Measurements from ENCODE around the gene RBP3. TPM values are rescaled to one million over a fixed set of nuclear protein-coding genes. Genes with fewer than 3 reads are reported as not detected.

The RBP3 gene
- total and polyA plus RNA-seq, 2 of the 4 experiments (the other 2 are of a cell fraction): not detected

- H3K27ac ChIP-seq (ENCODE audit: insufficient read depth, low read length): no peak overlapping the region
- in situ Hi-C loops (cut with MboI; ENCODE audit: low sequenced_read_pairs) (no loop called here), dilution Hi-C loops (cut with HindIII; ENCODE audit: low sequenced_read_pairs, unreplicated experiment) (no loop called here)
These were observed 30.0 kb downstream of the RBP3 start for GRCh38 chr10:47378183-47378510.

More at GRCh38 chr10:47378183-47378510, 30.0 kb downstream of the RBP3 start:
- no peak for DNase-seq
- H3K4ac ChIP-seq (ENCODE audit: low read depth, low read length): no peak overlapping the region
- no peak overlapping the region for H3K14ac ChIP-seq (replicated peaks; ENCODE audit: low read depth, low read length)
- H3K79me1 ChIP-seq (ENCODE audit: low read depth in 1 of 2, low read length in 2 of 2): no peaks in the 10 kb centered on the region
- H2AK5ac ChIP-seq (ENCODE audit: low read depth, low read length): no peak overlapping the region
- no peak overlapping the region for H2BK120ac ChIP-seq (ENCODE audit: low read depth, low read length)
- H3K9ac ChIP-seq (ENCODE audit: low read depth, low read length): no peak overlapping the region
- intact Hi-C loops (cut with micrococcal nuclease): no loop called here
- no peak overlapping the region for H2BK15ac ChIP-seq (ENCODE audit: low read depth, low read length)
- H3K4me2 ChIP-seq (ENCODE audit: low read depth, low read length): no peak overlapping the region
- H3K36me3 ChIP-seq (ENCODE audit: control insufficient read depth, insufficient read depth, low read length): no peaks in the 10 kb centered on the region
- H3K4me3 ChIP-seq (ENCODE audit: insufficient read depth, low read depth, low read length): no peak overlapping the region
- H3K23ac ChIP-seq (ENCODE audit: low read depth, low read length): no peak overlapping the region
- H3K27me3 ChIP-seq (ENCODE audit: control insufficient read depth, insufficient read depth, low read length): peaks cover 68% of the 10 kb centered on the region
- no peaks in the 10 kb centered on the region for H3K9me3 ChIP-seq (ENCODE audit: control insufficient read depth, insufficient read depth, low read length)
- no peak for TF ChIP-seq RFX5 (IDR thresholded peaks at IDR 0.05; ENCODE audit: low read depth, low read length)
- no peak for TF ChIP-seq RCOR1 (IDR thresholded peaks at IDR 0.05; ENCODE audit: insufficient replicate concordance, low read length)
- TF ChIP-seq USF2 (IDR thresholded peaks at IDR 0.05; ENCODE audit: low read depth, low read length): no peak
- no peak for TF ChIP-seq CTCF (conservative IDR thresholded peaks at IDR 0.05; ENCODE audit: low read depth, low read length)
- no peak for TF ChIP-seq BHLHE40 (IDR thresholded peaks at IDR 0.05; ENCODE audit: low read depth, low read length)
- no peak for TF ChIP-seq MAZ (IDR thresholded peaks at IDR 0.05; ENCODE audit: borderline replicate concordance, low read depth, low read length)
- TF ChIP-seq RAD21 (IDR thresholded peaks at IDR 0.05; ENCODE audit: low read length): no peak
- TF ChIP-seq POLR2A (IDR thresholded peaks at IDR 0.05; ENCODE audit: low read depth, low read length): no peak
- no peak for TF ChIP-seq CEBPB (IDR thresholded peaks at IDR 0.05; ENCODE audit: low read depth, low read length)
- TF ChIP-seq SMC3 (IDR thresholded peaks at IDR 0.05; ENCODE audit: low read depth, low read length): no peak
- no peak for TF ChIP-seq MAFK (IDR thresholded peaks at IDR 0.05; ENCODE audit: low read depth, low read length)
- ChIA-PET CTCF (interaction anchor here (0.8 kb wide), 1 partner anchor 60 kb away, joined by 3 read pairs; no protein-coding TSS in a partner anchor), POLR2A (ENCODE audit: unreplicated experiment) (no interaction called here)
- H4K20me1 ChIP-seq (ENCODE audit: insufficient read depth, low read length): no peaks in the 10 kb centered on the region
- H2BK20ac ChIP-seq (ENCODE audit: low read depth, low read length): no peak overlapping the region
- no peak overlapping the region for H3K56ac ChIP-seq (ENCODE audit: extremely low read depth, insufficient read depth, low read length)
- no peak overlapping the region for H3K18ac ChIP-seq (ENCODE audit: low read depth, low read length)
- H4K8ac ChIP-seq (ENCODE audit: low read depth in 2 of 2, low read length in 2 of 2): no peak overlapping the region
- no CpG with 5 or more reads among the region's 4 CpGs for WGBS, 2 experiments (ENCODE audit: extremely low coverage in 2 of 2, insufficient read length in 1 of 2)
- H3K4me1 ChIP-seq (ENCODE audit: control insufficient read depth, insufficient read depth, low read length): peaks cover 4% of the 10 kb centered on the region; the same call in 1 of the 2 replicates
- no peak overlapping the region for H2BK5ac ChIP-seq (ENCODE audit: low read depth, low read length, poor library complexity, severe bottlenecking)
- no peak overlapping the region for H2AK9ac ChIP-seq (replicated peaks; ENCODE audit: low read depth, low read length, poor library complexity)
- H4K91ac ChIP-seq (ENCODE audit: insufficient read depth, low read depth, low read length): no peak overlapping the region
- no peak overlapping the region for H4K5ac ChIP-seq (ENCODE audit: low read depth, low read length)
- H2AFZ ChIP-seq (replicated peaks; ENCODE audit: low read length, poor library complexity): no peak overlapping the region
- ATAC-seq (ENCODE audit: low read depth): no peak
- no TSS peak for BruUV-seq (replicated peaks)
- H3K9me1 ChIP-seq (ENCODE audit: insufficient read depth, low read length): no peaks in the 10 kb centered on the region

Data from IMR-90 (cell line).